HG03432 (cell line): ENCODE results near the gene LMAN2.
A peak's percentile ranks its signal among the peaks of the same experiment; 100 is the strongest.

ENCODE experiments used
- ATAC-seq: cut with Tn5 transposase; IDR thresholded peaks from one replicate; pipeline ENCODE4 v1.9.1; 2021; ENCODE audit warnings: mild to moderate bottlenecking, moderate library complexity; ENCODE audit not compliant: unreplicated experiment

Gene LMAN2

GRCh38 chr5:177328545-177329231 is 22.8 kb downstream of the LMAN2 start:
- ATAC-seq, result no peak

GRCh38 chr5:177327539-177328522 is 23.6 kb downstream of the LMAN2 start:
- no peak for ATAC-seq

DNA sequence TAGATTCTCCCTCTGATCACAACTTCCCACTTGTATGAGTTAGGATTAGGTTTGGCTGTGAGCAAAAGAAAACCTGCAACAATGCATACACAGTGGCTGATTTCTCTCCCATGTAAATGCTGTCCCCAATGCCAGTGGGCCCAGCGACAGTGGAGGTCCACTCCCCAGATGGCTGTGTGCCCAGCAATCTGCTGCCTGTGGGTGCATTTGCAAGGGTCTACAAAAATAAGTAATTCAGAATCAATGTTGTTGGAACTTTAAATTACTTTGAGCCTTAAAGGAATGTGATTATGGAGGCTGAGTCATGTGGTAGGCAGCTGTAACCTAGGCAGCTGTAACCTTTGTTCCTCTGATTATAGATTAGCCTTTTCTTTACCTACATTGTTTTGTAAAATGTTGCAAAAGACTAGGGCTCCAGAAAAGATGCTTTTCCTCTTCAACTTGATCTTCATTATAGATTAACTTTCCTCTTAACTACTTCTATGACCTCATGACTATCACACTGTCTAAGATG is 25.5 kb downstream of the LMAN2 start:
- ATAC-seq, result no peak

DNA sequence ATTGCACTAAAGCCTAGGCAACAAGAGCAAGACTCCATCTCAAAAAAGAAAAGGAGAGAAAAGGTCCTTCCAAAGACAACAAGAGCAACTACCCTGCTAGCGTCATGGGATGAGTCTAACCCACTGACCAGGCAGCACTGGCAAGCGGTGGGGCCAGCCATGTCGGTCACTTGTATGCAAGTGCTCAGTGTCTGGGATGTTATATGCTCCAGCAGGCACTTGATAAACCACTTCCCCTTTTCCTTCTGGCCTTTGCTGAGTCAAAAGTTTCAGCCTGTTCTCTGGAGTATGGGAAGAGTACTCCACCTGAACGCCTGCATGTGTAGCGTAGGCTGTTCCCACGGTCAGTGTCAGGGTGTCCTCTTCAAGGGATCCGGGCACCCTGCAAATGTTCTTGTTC is 30.6 kb downstream of the LMAN2 start:
- ATAC-seq, result no peak

- no peak for ATAC-seq
These were observed 31.4 kb downstream of the LMAN2 start for GRCh38 chr5:177319913-177320588.

DNA sequence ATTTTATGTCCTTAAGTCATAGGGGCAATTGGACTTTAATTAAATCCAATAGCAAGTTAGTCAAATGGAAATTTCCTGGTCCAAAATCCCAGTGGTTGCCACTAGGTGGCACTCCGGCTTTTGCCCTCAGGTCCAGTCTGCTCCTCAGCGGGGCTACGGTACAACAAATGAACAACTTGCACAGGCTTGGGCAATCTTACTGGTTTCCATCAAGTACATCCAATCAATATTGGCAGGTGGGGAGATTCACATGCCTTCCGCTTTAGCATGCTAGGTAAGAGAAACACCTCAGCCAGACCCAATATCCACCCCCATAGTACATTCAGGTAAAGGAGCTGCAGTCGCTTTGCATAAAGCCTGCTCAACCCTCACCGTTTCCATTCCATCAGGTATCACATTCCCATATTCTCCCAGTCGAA is 33.5 kb downstream of the LMAN2 start:
- peak; percentile 48 for ATAC-seq

DNA sequence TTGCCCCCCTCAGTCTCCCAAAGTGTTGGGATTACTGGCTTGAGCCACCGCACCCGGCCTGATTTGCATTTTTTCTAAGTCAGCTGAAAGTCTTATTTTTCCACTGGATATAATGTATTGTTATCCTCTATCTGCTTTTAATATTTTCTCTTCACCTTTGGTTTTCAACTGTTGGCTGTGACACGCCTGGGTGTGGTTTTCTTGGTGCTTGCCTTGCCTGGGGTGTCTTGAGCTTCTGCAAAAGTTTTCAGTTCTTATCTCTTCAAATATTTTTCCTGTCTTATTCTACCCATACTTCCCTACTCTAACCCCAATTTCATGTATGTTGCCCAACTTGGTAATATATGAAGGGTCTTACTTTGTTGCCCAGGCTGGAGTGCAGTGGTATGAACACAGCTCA is 35.5 kb downstream of the LMAN2 start:
- no peak for ATAC-seq

GRCh38 chr5:177315411-177315810 is 36.1 kb downstream of the LMAN2 start:
- ATAC-seq, result no peak

- ATAC-seq, result no peak
These were observed 36.8 kb downstream of the LMAN2 start for GRCh38 chr5:177314376-177315342.

- ATAC-seq, result no peak
These were observed 37.8 kb downstream of the LMAN2 start for GRCh38 chr5:177313561-177314259.

DNA sequence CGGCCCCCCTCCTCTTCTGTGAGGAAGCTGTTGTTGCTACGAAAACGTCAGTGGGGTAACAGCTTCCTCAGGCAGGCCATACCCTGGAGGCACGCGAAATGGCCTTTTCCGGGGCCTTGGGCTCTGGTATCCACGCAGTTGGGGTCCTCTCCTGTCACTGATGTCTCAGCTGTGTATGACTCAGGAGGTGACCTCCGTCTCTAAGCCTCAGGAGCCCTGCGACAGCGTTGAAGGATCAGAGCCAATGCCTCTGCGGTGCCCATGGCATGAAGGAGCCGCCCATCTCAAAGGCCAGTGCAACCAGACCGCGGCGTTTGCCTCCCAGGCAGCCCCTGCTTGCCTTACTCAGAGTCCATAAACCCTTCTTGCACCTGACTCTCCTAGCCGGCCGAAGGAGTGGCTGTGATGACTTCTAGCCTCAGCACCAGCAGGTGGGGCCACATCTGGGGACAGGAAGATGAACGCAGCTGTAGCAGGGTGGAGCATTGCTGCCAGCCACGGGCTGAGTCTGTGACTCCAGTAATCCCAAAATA is 38.8 kb downstream of the LMAN2 start:
- ATAC-seq, result peak; percentile 20

DNA sequence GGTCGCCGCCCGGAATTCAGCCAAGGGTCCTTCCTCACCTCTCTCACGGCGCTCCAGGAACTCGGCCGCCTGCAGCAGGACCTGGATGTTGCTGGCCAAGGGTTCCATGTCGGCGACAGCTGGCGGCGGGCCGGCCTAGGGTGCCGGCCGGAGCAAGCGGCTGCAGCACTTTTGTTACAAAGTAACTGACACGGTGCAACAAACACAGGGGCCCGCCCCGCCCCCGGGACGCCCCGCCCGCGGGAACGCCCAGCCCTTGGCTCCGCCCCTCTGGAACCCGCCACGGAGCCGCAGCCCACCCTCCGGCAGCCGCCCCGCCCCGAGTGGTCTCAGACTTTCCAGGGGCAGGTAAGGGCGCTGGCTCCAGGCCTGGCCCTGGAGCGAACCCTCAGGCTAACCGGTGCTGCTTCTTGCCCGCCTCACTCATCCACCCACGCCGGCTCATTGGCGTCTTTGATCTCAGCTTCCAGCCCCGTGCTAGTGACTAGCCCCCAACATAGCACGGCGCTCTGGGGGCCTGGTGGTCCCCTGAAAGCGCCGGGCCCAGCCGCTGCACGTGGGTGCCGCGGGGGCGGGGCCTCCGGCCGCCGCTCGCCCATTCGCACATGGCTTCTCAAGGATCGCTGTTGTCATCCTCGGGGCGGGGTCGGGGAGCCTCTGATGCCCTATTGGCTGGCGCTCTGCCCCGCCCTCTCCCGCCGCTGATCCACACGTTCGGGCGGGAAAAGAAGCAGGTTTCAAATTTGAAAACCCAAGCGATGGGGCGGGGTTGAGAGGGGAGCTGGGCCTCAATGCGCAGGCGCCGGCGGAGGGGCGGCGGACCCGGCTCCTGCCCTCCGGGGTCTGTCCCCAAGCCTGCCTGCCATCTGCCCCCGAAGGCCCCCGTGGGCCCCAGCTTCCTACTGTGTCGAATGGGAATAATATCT is 39.5 kb downstream of the LMAN2 start, which contains the start of gene MXD3:
Gene MXD3 (minus strand): TSS at position 176 of the 926 bp plus-strand sequence. CDS start 68 bp downstream, at position 108.
- ATAC-seq, result peak; percentile 80

DNA sequence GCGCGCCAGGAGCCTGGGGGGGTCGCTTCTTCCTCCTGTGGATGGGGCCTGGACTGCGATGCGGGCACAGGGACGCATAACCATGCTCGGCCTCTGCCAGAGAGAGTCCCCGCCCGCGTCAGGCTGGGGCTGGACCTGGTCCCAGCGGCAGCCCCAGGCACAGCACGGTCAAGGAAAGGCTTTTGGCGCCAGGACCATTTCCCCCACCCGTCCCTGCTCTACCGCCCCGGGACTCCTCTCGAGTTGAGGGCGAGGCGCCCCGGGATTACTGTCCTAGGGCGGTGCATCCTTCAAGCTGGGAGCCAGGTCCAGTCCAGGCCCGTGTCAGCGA is 40.1 kb downstream of the LMAN2 start:
- no peak for ATAC-seq

DNA sequence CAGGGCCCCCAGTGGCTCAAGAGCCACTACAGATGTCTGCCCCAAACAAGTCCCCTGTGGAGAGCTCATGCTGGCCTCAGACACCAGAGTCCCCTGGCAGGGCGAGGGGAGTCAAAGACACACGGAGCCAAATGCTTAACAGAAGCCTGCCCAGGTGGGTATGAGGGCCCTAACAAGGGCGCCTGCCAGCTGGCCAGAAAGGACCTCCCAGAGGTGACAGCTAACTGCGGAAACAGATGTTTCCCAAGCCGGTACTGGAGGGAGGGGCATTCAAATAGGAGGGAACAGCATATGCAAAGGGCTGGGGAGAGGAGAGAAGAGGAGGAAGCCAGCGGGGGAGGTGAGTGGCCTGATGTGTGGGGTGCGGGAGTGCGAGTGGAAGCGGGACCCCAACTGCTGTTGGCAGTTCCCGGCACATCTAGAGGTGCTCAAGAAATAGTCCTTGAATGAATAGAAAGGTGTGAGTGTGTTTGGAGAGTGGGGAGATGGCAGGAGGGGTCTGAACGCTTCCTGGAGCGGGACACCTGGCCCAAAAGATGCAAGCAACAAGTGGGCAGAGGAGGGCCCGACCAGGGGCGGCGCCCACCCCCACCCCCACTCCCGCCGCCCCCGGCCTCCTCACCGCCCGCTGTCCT is 40.6 kb downstream of the LMAN2 start:
- no peak for ATAC-seq

- ATAC-seq, result no peak
These were observed 41.1 kb downstream of the LMAN2 start for GRCh38 chr5:177310332-177310731.

DNA sequence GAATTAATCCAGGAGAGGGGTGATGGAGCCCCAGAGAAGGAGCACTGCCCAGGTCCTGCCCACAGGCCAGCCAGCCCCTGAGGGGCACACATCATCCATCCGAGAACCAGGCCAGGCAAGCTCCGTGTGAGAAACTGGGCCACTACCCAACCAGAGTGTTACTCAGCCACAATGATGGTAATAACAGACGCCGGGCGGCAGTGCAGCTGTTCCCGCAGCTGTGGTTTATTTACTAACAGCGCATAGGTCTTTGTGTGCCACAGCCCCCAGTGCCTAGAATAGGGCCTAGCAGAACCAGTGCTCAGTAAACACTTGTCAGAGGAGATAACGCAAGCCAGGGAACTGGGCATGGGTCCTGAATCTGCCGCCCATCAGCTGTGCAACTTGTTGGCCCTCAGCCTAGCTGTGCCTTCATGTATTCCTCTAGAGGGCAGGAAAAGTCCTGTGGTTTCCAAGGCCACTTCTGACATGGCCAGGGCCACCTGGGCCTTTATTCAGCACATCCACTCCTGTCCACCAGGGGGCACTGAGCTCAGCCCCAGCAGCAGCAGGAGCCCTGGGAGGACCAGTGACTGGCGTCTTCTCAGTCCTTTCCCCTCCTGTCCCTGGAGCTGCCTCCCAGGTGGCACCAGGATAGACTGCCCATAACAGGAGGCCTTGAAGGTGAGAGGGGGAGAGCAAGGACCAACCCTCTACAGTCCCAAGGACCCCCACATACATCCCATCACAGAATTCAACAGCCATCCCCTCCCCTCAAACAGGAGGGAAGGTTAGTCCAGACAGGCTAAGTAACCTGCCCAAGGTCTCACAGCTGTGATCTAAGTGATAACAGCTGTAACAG is 41.9 kb downstream of the LMAN2 start:
- no peak for ATAC-seq

DNA sequence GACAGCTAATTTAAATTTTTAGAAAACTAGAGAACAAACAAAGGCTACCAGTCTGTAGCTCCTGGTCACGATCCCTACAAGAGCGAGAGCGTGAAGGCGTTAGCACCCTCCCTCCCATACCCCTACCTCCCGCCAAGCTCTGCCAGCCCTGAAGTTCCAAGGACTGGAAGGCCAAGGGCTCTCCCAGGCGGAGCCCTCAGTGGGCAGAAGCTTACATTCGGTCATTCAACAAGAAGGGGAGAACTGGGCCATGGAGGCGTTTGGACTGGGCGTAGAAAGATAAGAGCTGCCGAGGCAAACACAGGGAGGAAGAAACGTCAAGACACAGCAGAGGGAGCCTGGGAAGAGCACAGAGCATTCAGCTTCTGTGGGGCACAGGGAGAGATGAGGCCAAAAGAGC is 42.7 kb downstream of the LMAN2 start:
- ATAC-seq, result no peak
